Activated B cell treated with CpG ODN at 0.5 μM for 24 hours (primary cell): ENCODE measurements around the gene A3GALT2. TPM values are rescaled to one million over a fixed set of nuclear protein-coding genes. Genes with fewer than 3 reads are reported as not detected.

Experiments
- ATAC-seq: fragments of 200-7000 bp; cut with Tn5 transposase; one replicate; pipeline ENCODE4 v1.10.0; 2021; ENCODE audit warnings: low read depth, mild to moderate bottlenecking, moderate library complexity
- CTCF ChIA-PET: fragments of 350-600 bp; sonication (Branson Sonifier 250); formaldehyde crosslinking; loops from one replicate; lab custom pipeline; 2021; ENCODE audit warnings: antibody characterized with exemption; lab: Charles Lee
- POLR2A ChIA-PET: fragments of 350-600 bp; sonication (Branson Sonifier 250); formaldehyde crosslinking; loops from one replicate; lab custom pipeline; 2021; ENCODE audit warnings: antibody characterized with exemption; lab: Charles Lee
- DNase-seq: peaks from one replicate; pipeline ENCODE4 v3.0.0; 2022
- H3K27ac Mint-ChIP-seq: one replicate; pipeline ENCODE4 v1.8.0; 2020; ENCODE audit warnings: mixed read lengths
- H3K27me3 Mint-ChIP-seq: one replicate; pipeline ENCODE4 v1.8.0; 2021; ENCODE audit warnings: mixed read lengths
- H3K36me3 Mint-ChIP-seq: one replicate; pipeline ENCODE4 v1.8.0; 2021; ENCODE audit warnings: low read depth, mixed read lengths
- H3K4me1 Mint-ChIP-seq: one replicate; pipeline ENCODE4 v1.8.0; 2021; ENCODE audit warnings: mixed read lengths
- H3K4me3 Mint-ChIP-seq: one replicate; pipeline ENCODE4 v1.8.0; 2020; ENCODE audit warnings: mild to moderate bottlenecking, mixed read lengths
- H3K9me3 Mint-ChIP-seq: one replicate; pipeline ENCODE4 v1.8.0; 2020; ENCODE audit warnings: mixed read lengths
- intact Hi-C: fragments of 100-400 bp; cut with micrococcal nuclease; formaldehyde crosslinking; loops from one replicate; pipeline ENCODE4 v1.15.1; 2024
- total RNA-seq: library from RNA; stranded (reverse); gene quantifications from 2 replicates; pipeline ENCODE4 v1.2.3, GENCODE V29; 2022
- TF ChIP-seq, protein P1 (sequence below): fragments of 200-600 bp; IDR thresholded peaks from one replicate; pipeline ENCODE4 v1.8.0; 2022; ENCODE audit warnings: antibody characterized with exemption, mild to moderate bottlenecking

The A3GALT2 gene
- total RNA-seq, 1 donor from 2014 or later: not detected

DNA sequence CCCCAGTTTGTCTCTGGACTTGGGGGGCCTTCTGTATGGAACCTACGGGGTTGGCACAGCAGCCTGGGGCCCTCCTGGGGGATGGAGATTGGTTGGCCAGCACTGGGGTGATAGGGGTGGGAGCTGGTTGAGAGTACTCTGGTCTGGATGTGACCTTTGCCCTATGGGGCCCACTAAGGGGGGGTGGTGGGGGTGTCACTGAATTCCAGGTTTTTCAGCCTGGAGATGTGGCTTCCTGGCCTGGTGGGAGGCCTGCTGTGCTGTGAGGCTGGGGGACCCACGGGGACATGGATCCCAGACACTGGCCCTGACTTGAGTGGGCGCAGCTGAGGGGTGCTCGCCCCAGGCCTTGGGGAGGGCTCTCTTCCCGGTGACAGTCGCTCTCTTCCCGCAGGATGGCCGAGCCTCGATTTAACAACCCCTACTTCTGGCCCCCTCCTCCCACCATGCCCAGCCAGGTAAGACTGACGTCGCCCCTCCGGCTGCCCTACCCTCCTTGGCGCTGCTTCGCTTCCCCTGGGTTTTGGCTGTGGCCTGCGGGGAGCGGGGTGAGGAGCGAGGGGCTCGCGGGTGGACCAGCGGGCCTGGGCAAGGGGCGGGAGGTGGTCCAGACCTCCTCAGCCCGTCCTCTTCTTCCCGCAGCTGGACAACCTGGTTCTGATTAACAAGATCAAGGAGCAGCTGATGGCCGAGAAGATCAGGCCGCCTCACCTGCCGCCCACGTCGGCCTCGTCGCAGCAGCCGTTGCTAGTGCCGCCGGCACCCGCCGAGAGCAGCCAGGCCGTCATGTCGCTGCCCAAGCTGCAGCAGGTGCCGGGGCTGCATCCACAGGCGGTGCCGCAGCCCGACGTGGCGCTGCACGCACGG, 45.0 kb downstream of the A3GALT2 start:
- H3K36me3 Mint-ChIP-seq: peaks cover 35% of the 10 kb centered on the region
- no peaks in the 10 kb centered on the region for H3K27me3 Mint-ChIP-seq
- DNase-seq (no peak), ATAC-seq (no peak)
- TF ChIP-seq, protein P1, sequence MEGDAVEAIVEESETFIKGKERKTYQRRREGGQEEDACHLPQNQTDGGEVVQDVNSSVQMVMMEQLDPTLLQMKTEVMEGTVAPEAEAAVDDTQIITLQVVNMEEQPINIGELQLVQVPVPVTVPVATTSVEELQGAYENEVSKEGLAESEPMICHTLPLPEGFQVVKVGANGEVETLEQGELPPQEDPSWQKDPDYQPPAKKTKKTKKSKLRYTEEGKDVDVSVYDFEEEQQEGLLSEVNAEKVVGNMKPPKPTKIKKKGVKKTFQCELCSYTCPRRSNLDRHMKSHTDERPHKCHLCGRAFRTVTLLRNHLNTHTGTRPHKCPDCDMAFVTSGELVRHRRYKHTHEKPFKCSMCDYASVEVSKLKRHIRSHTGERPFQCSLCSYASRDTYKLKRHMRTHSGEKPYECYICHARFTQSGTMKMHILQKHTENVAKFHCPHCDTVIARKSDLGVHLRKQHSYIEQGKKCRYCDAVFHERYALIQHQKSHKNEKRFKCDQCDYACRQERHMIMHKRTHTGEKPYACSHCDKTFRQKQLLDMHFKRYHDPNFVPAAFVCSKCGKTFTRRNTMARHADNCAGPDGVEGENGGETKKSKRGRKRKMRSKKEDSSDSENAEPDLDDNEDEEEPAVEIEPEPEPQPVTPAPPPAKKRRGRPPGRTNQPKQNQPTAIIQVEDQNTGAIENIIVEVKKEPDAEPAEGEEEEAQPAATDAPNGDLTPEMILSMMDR: no peak
- ChIA-PET POLR2A (no interaction called here), CTCF (no interaction called here)
- H3K4me3 Mint-ChIP-seq: no peak overlapping the region
- H3K9me3 Mint-ChIP-seq: no peaks in the 10 kb centered on the region
- intact Hi-C loops: no loop called here
- no peak overlapping the region for H3K27ac Mint-ChIP-seq
- H3K4me1 Mint-ChIP-seq: peaks cover 20% of the 10 kb centered on the region

- no peak for ATAC-seq
- Mint-ChIP-seq H3K27ac (no peak overlapping the region), H3K4me3 (no peak overlapping the region), H3K4me1 (peaks cover 20% of the 10 kb centered on the region), H3K9me3 (no peaks in the 10 kb centered on the region), H3K36me3 (peaks cover 31% of the 10 kb centered on the region), H3K27me3 (no peaks in the 10 kb centered on the region)
- POLR2A ChIA-PET: no interaction called here
- TF ChIP-seq, protein P1: no peak
- intact Hi-C loops: no loop called here
- CTCF ChIA-PET: interaction anchor here (0.7 kb wide), 1 partner anchor 20 kb away, joined by 3 read pairs; no protein-coding TSS in a partner anchor
- DNase-seq: no peak
These were observed 45.7 kb downstream of the A3GALT2 start for GRCh38 chr1:33275195-33275594.

GRCh38 chr1:33274446-33274845, 46.5 kb downstream of the A3GALT2 start:
- Mint-ChIP-seq H3K4me3 (no peak overlapping the region), H3K9me3 (no peaks in the 10 kb centered on the region), H3K4me1 (peaks cover 20% of the 10 kb centered on the region), H3K27ac (no peak overlapping the region), H3K27me3 (no peaks in the 10 kb centered on the region), H3K36me3 (peaks cover 28% of the 10 kb centered on the region)
- ChIA-PET POLR2A (interaction anchor here (0.9 kb wide), 1 partner anchor 93 kb away, joined by 5 read pairs; the partner anchor contains the start of gene TRIM62), CTCF (interaction anchor here (0.7 kb wide), 1 partner anchor 21 kb away, joined by 3 read pairs; no protein-coding TSS in a partner anchor)
- DNase-seq: no peak
- intact Hi-C loops: no loop called here
- peak; percentile 42 for ATAC-seq
- TF ChIP-seq, protein P1: no peak

- peaks cover 25% of the 10 kb centered on the region for H3K36me3 Mint-ChIP-seq
- peaks cover 20% of the 10 kb centered on the region for H3K4me1 Mint-ChIP-seq
- intact Hi-C loops: no loop called here
- ATAC-seq: no peak
- H3K9me3 Mint-ChIP-seq: no peaks in the 10 kb centered on the region
- CTCF ChIA-PET: interaction anchor here (1.0 kb wide), 1 partner anchor 95 kb away, joined by 3 read pairs; no protein-coding TSS in a partner anchor
- DNase-seq: no peak
- no peak overlapping the region for H3K4me3 Mint-ChIP-seq
- H3K27ac Mint-ChIP-seq: no peak overlapping the region
- POLR2A ChIA-PET: interaction anchor here (0.9 kb wide), 1 partner anchor 92 kb away, joined by 5 read pairs; the partner anchor contains the start of gene TRIM62
- TF ChIP-seq, protein P1: no peak
- no peaks in the 10 kb centered on the region for H3K27me3 Mint-ChIP-seq
These were observed 46.9 kb downstream of the A3GALT2 start for GRCh38 chr1:33273961-33274371.

- H3K36me3 Mint-ChIP-seq: peaks cover 21% of the 10 kb centered on the region
- TF ChIP-seq, protein P1: no peak
- CTCF ChIA-PET: interaction anchor here (1.0 kb wide), 1 partner anchor 96 kb away, joined by 3 read pairs; no protein-coding TSS in a partner anchor
- ATAC-seq: no peak
- no peak overlapping the region for H3K4me3 Mint-ChIP-seq
- POLR2A ChIA-PET: no interaction called here
- H3K27ac Mint-ChIP-seq: no peak overlapping the region
- H3K4me1 Mint-ChIP-seq: peaks cover 20% of the 10 kb centered on the region
- intact Hi-C loops: no loop called here
- DNase-seq: no peak
- no peaks in the 10 kb centered on the region for H3K27me3 Mint-ChIP-seq
- H3K9me3 Mint-ChIP-seq: no peaks in the 10 kb centered on the region
These were observed 47.5 kb downstream of the A3GALT2 start for GRCh38 chr1:33273406-33273805.
